ENCODE results near the gene RBM19. TPM values are rescaled to one million over a fixed set of nuclear protein-coding genes. Genes with fewer than 3 reads are reported as not detected.

RBM19 gene
- total RNA-seq, 2 donors from 2014 or later = 38.6 to 43.1 TPM

GRCh38 chr12:113907446-113908180, 58.5 kb downstream of the RBM19 start:
- TF ChIP-seq CTCF (conservative IDR thresholded peaks at IDR 0.05) = no peak
- 90 to 94% methylated on average over 9 to 11 of the region's 11 CpGs for WGBS, 2 experiments (ENCODE audit: insufficient coverage in 1 of 2, insufficient read length in 1 of 2)
- Mint-ChIP-seq H3K4me3 (no peak overlapping the region), H3K4me1 (peaks cover 16% of the 10 kb centered on the region), H3K9me3 (no peaks in the 10 kb centered on the region), H3K27me3 (ENCODE audit: insufficient read depth) (no peaks in the 10 kb centered on the region), H3K27ac (no peak overlapping the region), H3K36me3 (ENCODE audit: low read depth) (peaks cover 53% of the 10 kb centered on the region)
- no peak overlapping the region for H3K4me3 ChIP-seq (ENCODE audit: low read length)
- DNase-seq = no peak
- H3K36me3 ChIP-seq (ENCODE audit: control insufficient read depth, insufficient read depth, low read length) = peaks cover 55% of the 10 kb centered on the region
- H3K27me3 ChIP-seq (ENCODE audit: control insufficient read depth, insufficient read depth, low read length, poor library complexity, severe bottlenecking) = no peaks in the 10 kb centered on the region
- H3K9ac ChIP-seq (ENCODE audit: extremely low read depth, low read length, poor library complexity, severe bottlenecking) = no peak overlapping the region
- no peaks in the 10 kb centered on the region for H3K4me1 ChIP-seq (ENCODE audit: control insufficient read depth, insufficient read depth, low read length)
- H3K27ac ChIP-seq (ENCODE audit: low read depth, low read length) = no peak overlapping the region
- H3K9me3 ChIP-seq (ENCODE audit: control insufficient read depth, low read length) = no peaks in the 10 kb centered on the region

DNA sequence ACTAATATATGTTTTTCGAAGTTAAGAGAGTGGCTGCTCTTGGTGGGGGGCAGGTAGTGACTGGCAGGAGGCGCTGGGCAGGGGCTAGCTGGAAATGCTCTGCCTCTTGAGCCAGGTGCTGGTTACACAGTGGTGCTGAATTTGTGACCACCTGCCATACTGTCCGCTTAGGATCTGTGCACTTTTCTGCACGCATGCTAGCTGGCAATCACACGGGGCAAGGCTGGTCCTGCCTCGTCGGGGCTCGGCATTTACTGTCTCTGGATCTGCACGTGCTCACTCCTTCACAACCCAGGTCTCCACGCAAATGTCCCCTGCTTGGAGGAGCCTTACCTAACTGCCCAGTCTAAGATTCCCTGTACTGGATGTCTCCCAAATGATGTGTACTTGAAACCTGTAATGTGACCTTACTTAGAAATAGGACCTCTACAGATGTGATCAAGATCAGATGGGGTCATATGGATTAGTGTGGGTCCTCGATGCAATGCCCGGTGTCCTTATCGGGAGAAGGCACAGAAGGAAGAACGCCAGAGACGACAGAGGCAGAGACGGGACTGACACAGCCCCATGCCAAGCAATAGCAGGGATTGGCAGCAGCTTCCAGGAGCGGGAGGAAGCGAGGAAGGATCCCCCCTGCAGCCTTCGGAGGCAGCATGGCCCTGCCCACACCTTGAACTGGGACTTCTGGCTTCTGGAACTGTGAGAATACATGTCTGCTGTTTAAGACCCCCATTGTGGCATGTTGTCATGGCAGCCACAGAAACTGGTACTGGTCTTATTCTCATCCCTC, 59.5 kb downstream of the RBM19 start:
- Histone ChIP-seq H3K4me1 (ENCODE audit: control insufficient read depth, insufficient read depth, low read length) (no peaks in the 10 kb centered on the region), H3K9me3 (ENCODE audit: control insufficient read depth, low read length) (no peaks in the 10 kb centered on the region), H3K27me3 (ENCODE audit: control insufficient read depth, insufficient read depth, low read length, poor library complexity, severe bottlenecking) (no peaks in the 10 kb centered on the region), H3K27ac (ENCODE audit: low read depth, low read length) (no peak overlapping the region), H3K9ac (ENCODE audit: extremely low read depth, low read length, poor library complexity, severe bottlenecking) (no peak overlapping the region), H3K4me3 (ENCODE audit: low read length) (no peak overlapping the region), H3K36me3 (ENCODE audit: control insufficient read depth, insufficient read depth, low read length) (peaks cover 47% of the 10 kb centered on the region)
- Mint-ChIP-seq H3K4me1 (peaks cover 16% of the 10 kb centered on the region), H3K27me3 (ENCODE audit: insufficient read depth) (no peaks in the 10 kb centered on the region), H3K4me3 (no peak overlapping the region), H3K27ac (no peak overlapping the region), H3K36me3 (ENCODE audit: low read depth) (peaks cover 54% of the 10 kb centered on the region), H3K9me3 (no peaks in the 10 kb centered on the region)
- no peak for TF ChIP-seq CTCF (conservative IDR thresholded peaks at IDR 0.05)
- WGBS, 2 experiments (ENCODE audit: insufficient coverage in 1 of 2, insufficient read length in 1 of 2) = 95 to 97% methylated on average over 18 to 19 of the region's 19 CpGs
- DNase-seq = no peak

GRCh38 chr12:113905829-113906228, 60.3 kb downstream of the RBM19 start:
- no peaks in the 10 kb centered on the region for H3K4me1 ChIP-seq (ENCODE audit: control insufficient read depth, insufficient read depth, low read length)
- no peaks in the 10 kb centered on the region for H3K9me3 ChIP-seq (ENCODE audit: control insufficient read depth, low read length)
- peaks cover 46% of the 10 kb centered on the region for H3K36me3 ChIP-seq (ENCODE audit: control insufficient read depth, insufficient read depth, low read length)
- H3K4me3 ChIP-seq (ENCODE audit: low read length) = no peak overlapping the region
- TF ChIP-seq CTCF (conservative IDR thresholded peaks at IDR 0.05) = no peak
- no peak overlapping the region for H3K27ac Mint-ChIP-seq
- peaks cover 13% of the 10 kb centered on the region for H3K4me1 Mint-ChIP-seq
- no peak overlapping the region for H3K27ac ChIP-seq (ENCODE audit: low read depth, low read length)
- WGBS, 2 experiments (ENCODE audit: insufficient coverage in 1 of 2, insufficient read length in 1 of 2) = 73 to 100% methylated on average over 1 to 4 of the region's 4 CpGs
- no peak for DNase-seq
- H3K36me3 Mint-ChIP-seq (ENCODE audit: low read depth) = peaks cover 54% of the 10 kb centered on the region
- no peak overlapping the region for H3K4me3 Mint-ChIP-seq
- H3K9ac ChIP-seq (ENCODE audit: extremely low read depth, low read length, poor library complexity, severe bottlenecking) = no peak overlapping the region
- H3K27me3 Mint-ChIP-seq (ENCODE audit: insufficient read depth) = no peaks in the 10 kb centered on the region
- H3K9me3 Mint-ChIP-seq = no peaks in the 10 kb centered on the region
- H3K27me3 ChIP-seq (ENCODE audit: control insufficient read depth, insufficient read depth, low read length, poor library complexity, severe bottlenecking) = no peaks in the 10 kb centered on the region
